Osteocyte (in vitro differentiated cells): ENCODE data around the gene UBTF. TPM values are rescaled to one million over a fixed set of nuclear protein-coding genes. Genes with fewer than 3 reads are reported as not detected.
A peak's percentile ranks its signal among the peaks of the same experiment; 100 is the strongest.

Experiments used
- DNase-seq: peaks from one replicate; pipeline ENCODE4 v3.0.0; 2021; ENCODE audit warnings: mixed read lengths; ENCODE audit not compliant: unreplicated experiment; ENCODE audit errors: extremely low spot score
- H3K27ac Mint-ChIP-seq: one replicate; pipeline ENCODE4 v1.8.0; 2021; ENCODE audit warnings: mild to moderate bottlenecking, mixed read lengths; ENCODE audit not compliant: unreplicated experiment
- H3K27me3 Mint-ChIP-seq: one replicate; pipeline ENCODE4 v1.8.0; 2021; ENCODE audit warnings: mixed read lengths; ENCODE audit not compliant: unreplicated experiment
- H3K36me3 Mint-ChIP-seq: one replicate; pipeline ENCODE4 v1.8.0; 2021; ENCODE audit warnings: mixed read lengths; ENCODE audit not compliant: unreplicated experiment
- H3K4me1 Mint-ChIP-seq: one replicate; pipeline ENCODE4 v1.8.0; 2021; ENCODE audit warnings: mixed read lengths; ENCODE audit not compliant: unreplicated experiment
- H3K4me3 Mint-ChIP-seq: one replicate; pipeline ENCODE4 v1.8.0; 2021; ENCODE audit warnings: mild to moderate bottlenecking, moderate library complexity, mixed read lengths; ENCODE audit not compliant: unreplicated experiment
- H3K9me3 Mint-ChIP-seq: one replicate; pipeline ENCODE4 v1.8.0; 2021; ENCODE audit warnings: mixed read lengths; ENCODE audit not compliant: unreplicated experiment
- total RNA-seq: library from RNA; stranded (reverse); gene quantifications from 2 replicates; pipeline ENCODE4 v1.2.1, GENCODE V29; 2021
- TF ChIP-seq, protein P1 (sequence below): fragments of 200-600 bp; sonication (generic); IDR thresholded peaks from 2 replicates; pipeline ENCODE4 v1.5.0; 2021; ENCODE audit warnings: antibody characterized with exemption, mild to moderate bottlenecking, moderate library complexity

UBTF gene
- total RNA-seq, 1 donor from 2014 or later = 96.9 TPM

DNA sequence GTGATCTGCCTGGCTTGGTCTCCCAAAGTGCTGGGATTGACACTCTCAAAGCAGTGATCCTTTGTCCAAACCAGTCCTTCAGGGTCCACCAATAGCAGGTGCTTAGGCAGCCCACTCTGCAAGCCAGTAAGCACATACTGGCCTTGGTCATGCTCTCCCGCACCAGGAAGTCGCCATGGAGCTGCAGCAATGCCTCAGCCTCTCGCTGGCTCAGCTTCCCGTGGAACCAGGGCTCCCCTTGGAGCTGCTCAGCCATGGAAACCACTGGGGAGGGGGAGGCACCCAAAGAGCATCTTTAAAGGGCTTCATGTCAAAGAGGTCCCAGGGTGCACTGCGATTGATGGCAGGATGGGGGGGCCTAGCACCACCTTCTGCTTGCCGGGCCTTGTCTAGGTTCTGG lies 9.6 kb upstream of the UBTF start:
- DNase-seq = no peak
- no peak overlapping the region for H3K4me3 Mint-ChIP-seq
- no peak overlapping the region for H3K27ac Mint-ChIP-seq
- H3K9me3 Mint-ChIP-seq = no peaks in the 10 kb centered on the region
- no peaks in the 10 kb centered on the region for H3K4me1 Mint-ChIP-seq
- H3K36me3 Mint-ChIP-seq = no peaks in the 10 kb centered on the region
- H3K27me3 Mint-ChIP-seq = no peaks in the 10 kb centered on the region
- TF ChIP-seq, protein P1, sequence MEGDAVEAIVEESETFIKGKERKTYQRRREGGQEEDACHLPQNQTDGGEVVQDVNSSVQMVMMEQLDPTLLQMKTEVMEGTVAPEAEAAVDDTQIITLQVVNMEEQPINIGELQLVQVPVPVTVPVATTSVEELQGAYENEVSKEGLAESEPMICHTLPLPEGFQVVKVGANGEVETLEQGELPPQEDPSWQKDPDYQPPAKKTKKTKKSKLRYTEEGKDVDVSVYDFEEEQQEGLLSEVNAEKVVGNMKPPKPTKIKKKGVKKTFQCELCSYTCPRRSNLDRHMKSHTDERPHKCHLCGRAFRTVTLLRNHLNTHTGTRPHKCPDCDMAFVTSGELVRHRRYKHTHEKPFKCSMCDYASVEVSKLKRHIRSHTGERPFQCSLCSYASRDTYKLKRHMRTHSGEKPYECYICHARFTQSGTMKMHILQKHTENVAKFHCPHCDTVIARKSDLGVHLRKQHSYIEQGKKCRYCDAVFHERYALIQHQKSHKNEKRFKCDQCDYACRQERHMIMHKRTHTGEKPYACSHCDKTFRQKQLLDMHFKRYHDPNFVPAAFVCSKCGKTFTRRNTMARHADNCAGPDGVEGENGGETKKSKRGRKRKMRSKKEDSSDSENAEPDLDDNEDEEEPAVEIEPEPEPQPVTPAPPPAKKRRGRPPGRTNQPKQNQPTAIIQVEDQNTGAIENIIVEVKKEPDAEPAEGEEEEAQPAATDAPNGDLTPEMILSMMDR = no peak

GRCh38 chr17:44223541-44224071 lies 4.1 kb upstream of the UBTF start:
- Mint-ChIP-seq H3K9me3 (no peaks in the 10 kb centered on the region), H3K27ac (no peak overlapping the region)

DNA sequence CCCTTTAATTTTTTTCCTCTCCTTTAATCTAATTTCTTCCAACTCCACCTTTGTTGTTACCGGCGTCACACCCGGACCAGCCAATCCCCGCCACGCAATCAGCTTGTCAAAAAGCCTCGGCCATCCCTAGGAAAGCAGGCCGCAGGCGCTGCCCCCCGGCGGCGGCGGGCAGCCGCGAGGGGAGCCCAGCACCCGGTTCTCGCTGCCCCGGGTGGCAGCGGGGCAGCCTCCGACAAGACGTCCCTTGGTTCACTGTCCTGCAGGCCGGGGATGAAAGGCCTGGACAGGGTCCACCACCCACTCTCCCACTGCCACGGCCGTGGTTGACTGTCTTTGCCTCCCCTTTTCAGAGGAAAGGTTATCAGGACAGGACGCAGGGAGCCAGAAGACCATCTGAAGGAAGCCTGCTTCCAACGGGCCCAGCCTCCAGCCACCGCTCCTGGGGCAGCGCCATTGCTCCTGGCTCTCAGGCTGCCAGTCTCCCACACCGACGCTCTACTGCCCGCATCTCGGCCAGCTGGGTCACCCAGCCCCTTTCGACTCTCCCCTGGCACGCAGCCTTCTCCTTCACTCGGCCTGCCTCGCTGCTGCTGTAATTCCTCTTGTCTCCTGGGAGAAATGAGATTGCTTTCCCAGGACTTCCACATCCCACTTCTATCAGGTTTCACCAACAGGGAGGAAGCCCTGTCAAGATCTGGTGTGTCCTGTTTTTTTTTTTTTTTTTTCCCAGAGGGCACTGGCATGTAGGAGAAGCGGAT lies 2.8 kb upstream of the UBTF start:
- H3K36me3 Mint-ChIP-seq = no peaks in the 10 kb centered on the region
- no peaks in the 10 kb centered on the region for H3K9me3 Mint-ChIP-seq
- no peaks in the 10 kb centered on the region for H3K27me3 Mint-ChIP-seq
- TF ChIP-seq, protein P1 = no peak
- peaks cover 24% of the 10 kb centered on the region for H3K4me1 Mint-ChIP-seq
- peak overlapping the region; percentile 88 for H3K4me3 Mint-ChIP-seq
- peak overlapping the region; percentile 97 for H3K27ac Mint-ChIP-seq
- peak; percentile 91 for DNase-seq

More at GRCh38 chr17:44223541-44224071, 4.1 kb upstream of the UBTF start:
- H3K4me1 Mint-ChIP-seq = peaks cover 16% of the 10 kb centered on the region
- H3K36me3 Mint-ChIP-seq = no peaks in the 10 kb centered on the region
- TF ChIP-seq, protein P1 = no peak
- DNase-seq = no peak
- no peak overlapping the region for H3K4me3 Mint-ChIP-seq
- no peaks in the 10 kb centered on the region for H3K27me3 Mint-ChIP-seq

DNA sequence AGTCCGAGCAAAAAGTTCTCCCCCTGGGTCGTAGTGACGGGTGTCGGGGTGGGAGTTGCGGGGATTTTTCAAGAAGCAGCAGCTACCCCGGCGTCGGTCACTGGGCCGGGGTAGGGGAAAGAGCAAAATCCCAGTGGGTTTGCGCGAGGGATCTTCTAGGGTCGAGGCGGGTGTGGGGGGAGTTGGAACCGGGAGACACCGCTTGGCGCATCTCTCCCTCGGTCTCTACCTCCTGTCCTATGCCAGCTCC lies 2.3 kb upstream of the UBTF start:
- Mint-ChIP-seq H3K4me3 (peak overlapping the region; percentile 88), H3K4me1 (peaks cover 28% of the 10 kb centered on the region), H3K27me3 (no peaks in the 10 kb centered on the region), H3K9me3 (no peaks in the 10 kb centered on the region), H3K36me3 (no peaks in the 10 kb centered on the region), H3K27ac (peak overlapping the region; percentile 97)
- TF ChIP-seq, protein P1 = no peak
- no peak for DNase-seq

- Mint-ChIP-seq H3K27ac (peak overlapping the region; percentile 97), H3K9me3 (no peaks in the 10 kb centered on the region), H3K4me1 (peaks cover 30% of the 10 kb centered on the region), H3K4me3 (peak overlapping the region; percentile 88), H3K27me3 (no peaks in the 10 kb centered on the region), H3K36me3 (peaks cover 2% of the 10 kb centered on the region)
- DNase-seq = peak; percentile 90
- TF ChIP-seq, protein P1 = no peak
Measured at GRCh38 chr17:44221084-44221861, 1.8 kb upstream of the UBTF start.
